Activated B cell treated with CpG ODN at 0.5 μM for 24 hours (primary cell): ENCODE data around the gene AMOTL1. TPM values are rescaled to one million over a fixed set of nuclear protein-coding genes. Genes with fewer than 3 reads are reported as not detected.

Experiments used
- ATAC-seq: fragments of 200-7000 bp; cut with Tn5 transposase; one replicate; pipeline ENCODE4 v1.10.0; 2021; ENCODE audit warnings: low read depth, mild to moderate bottlenecking, moderate library complexity
- CTCF ChIA-PET: fragments of 350-600 bp; sonication (Branson Sonifier 250); formaldehyde crosslinking; loops from one replicate; lab custom pipeline; 2021; ENCODE audit warnings: antibody characterized with exemption; lab: Charles Lee
- POLR2A ChIA-PET: fragments of 350-600 bp; sonication (Branson Sonifier 250); formaldehyde crosslinking; loops from one replicate; lab custom pipeline; 2021; ENCODE audit warnings: antibody characterized with exemption; lab: Charles Lee
- DNase-seq: peaks from one replicate; pipeline ENCODE4 v3.0.0; 2022
- H3K27ac Mint-ChIP-seq: one replicate; pipeline ENCODE4 v1.8.0; 2020; ENCODE audit warnings: mixed read lengths
- H3K27me3 Mint-ChIP-seq: one replicate; pipeline ENCODE4 v1.8.0; 2021; ENCODE audit warnings: mixed read lengths
- H3K36me3 Mint-ChIP-seq: one replicate; pipeline ENCODE4 v1.8.0; 2021; ENCODE audit warnings: low read depth, mixed read lengths
- H3K4me1 Mint-ChIP-seq: one replicate; pipeline ENCODE4 v1.8.0; 2021; ENCODE audit warnings: mixed read lengths
- H3K4me3 Mint-ChIP-seq: one replicate; pipeline ENCODE4 v1.8.0; 2020; ENCODE audit warnings: mild to moderate bottlenecking, mixed read lengths
- H3K9me3 Mint-ChIP-seq: one replicate; pipeline ENCODE4 v1.8.0; 2020; ENCODE audit warnings: mixed read lengths
- intact Hi-C: fragments of 100-400 bp; cut with micrococcal nuclease; formaldehyde crosslinking; loops from one replicate; pipeline ENCODE4 v1.15.1; 2024
- total RNA-seq: library from RNA; stranded (reverse); gene quantifications from 2 replicates; pipeline ENCODE4 v1.2.3, GENCODE V29; 2022
- TF ChIP-seq, protein P1 (sequence below): fragments of 200-600 bp; IDR thresholded peaks from one replicate; pipeline ENCODE4 v1.8.0; 2022; ENCODE audit warnings: antibody characterized with exemption, mild to moderate bottlenecking

AMOTL1 gene
- total RNA-seq, 1 donor from 2014 or later, result 1.0 TPM

DNA sequence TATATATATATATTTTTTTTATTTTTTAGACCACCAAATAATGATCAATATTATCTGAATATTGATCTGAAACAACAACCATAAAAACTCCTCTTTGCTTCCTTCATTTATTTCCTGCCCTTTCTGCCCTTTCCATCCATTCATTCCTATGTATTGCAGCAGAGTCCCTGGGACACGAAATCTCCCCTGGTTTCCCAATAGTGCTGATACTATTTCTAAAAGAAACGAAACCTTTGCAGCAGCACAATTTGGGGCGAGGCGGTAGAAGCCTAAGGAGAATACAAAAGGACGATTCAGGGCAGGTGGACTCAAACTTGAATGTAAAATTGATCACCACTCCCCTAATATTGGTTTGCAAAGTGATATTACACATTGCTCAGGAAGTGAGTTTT is 16.9 kb upstream of the AMOTL1 start:
- intact Hi-C loops, result no loop called here
- no peak for ATAC-seq
- no peak overlapping the region for H3K4me3 Mint-ChIP-seq
- H3K27me3 Mint-ChIP-seq, result peaks cover 23% of the 10 kb centered on the region
- ChIA-PET POLR2A (no interaction called here), CTCF (no interaction called here)
- DNase-seq, result no peak
- TF ChIP-seq, protein P1, sequence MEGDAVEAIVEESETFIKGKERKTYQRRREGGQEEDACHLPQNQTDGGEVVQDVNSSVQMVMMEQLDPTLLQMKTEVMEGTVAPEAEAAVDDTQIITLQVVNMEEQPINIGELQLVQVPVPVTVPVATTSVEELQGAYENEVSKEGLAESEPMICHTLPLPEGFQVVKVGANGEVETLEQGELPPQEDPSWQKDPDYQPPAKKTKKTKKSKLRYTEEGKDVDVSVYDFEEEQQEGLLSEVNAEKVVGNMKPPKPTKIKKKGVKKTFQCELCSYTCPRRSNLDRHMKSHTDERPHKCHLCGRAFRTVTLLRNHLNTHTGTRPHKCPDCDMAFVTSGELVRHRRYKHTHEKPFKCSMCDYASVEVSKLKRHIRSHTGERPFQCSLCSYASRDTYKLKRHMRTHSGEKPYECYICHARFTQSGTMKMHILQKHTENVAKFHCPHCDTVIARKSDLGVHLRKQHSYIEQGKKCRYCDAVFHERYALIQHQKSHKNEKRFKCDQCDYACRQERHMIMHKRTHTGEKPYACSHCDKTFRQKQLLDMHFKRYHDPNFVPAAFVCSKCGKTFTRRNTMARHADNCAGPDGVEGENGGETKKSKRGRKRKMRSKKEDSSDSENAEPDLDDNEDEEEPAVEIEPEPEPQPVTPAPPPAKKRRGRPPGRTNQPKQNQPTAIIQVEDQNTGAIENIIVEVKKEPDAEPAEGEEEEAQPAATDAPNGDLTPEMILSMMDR, result no peak
- H3K4me1 Mint-ChIP-seq, result no peaks in the 10 kb centered on the region
- H3K9me3 Mint-ChIP-seq, result no peaks in the 10 kb centered on the region
- no peak overlapping the region for H3K27ac Mint-ChIP-seq
- H3K36me3 Mint-ChIP-seq, result no peaks in the 10 kb centered on the region

- H3K27me3 Mint-ChIP-seq, result peaks cover 20% of the 10 kb centered on the region
- ChIA-PET POLR2A (no interaction called here), CTCF (no interaction called here)
- ATAC-seq (no peak), DNase-seq (no peak)
- no peaks in the 10 kb centered on the region for H3K36me3 Mint-ChIP-seq
- no peaks in the 10 kb centered on the region for H3K4me1 Mint-ChIP-seq
- no peak overlapping the region for H3K27ac Mint-ChIP-seq
- no peak overlapping the region for H3K4me3 Mint-ChIP-seq
- intact Hi-C loops, result no loop called here
- no peaks in the 10 kb centered on the region for H3K9me3 Mint-ChIP-seq
- TF ChIP-seq, protein P1, result no peak
Measured at GRCh38 chr11:94751786-94752185, 16.4 kb upstream of the AMOTL1 start.

DNA sequence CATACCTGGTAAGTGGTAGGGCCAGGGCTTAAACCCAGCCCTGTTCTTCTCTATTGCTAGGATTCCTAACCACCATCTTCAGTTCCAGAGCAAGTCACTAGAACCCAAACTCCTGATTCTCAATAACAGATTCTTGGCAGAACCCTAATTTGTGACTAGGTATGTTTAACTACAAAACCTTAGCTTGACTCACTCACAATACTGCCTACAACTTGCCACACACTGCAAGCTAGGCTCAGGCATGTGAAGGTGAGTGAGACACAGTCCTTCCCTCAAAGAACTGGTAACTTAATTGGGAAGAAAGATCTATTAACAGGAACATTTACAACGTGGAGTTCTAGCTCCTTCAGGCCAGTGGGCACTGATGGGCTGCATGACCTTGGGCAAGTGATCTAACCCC is 14.5 kb upstream of the AMOTL1 start:
- H3K4me3 Mint-ChIP-seq, result no peak overlapping the region
- H3K36me3 Mint-ChIP-seq, result no peaks in the 10 kb centered on the region
- no peak overlapping the region for H3K27ac Mint-ChIP-seq
- TF ChIP-seq, protein P1, result no peak
- peaks cover 20% of the 10 kb centered on the region for H3K27me3 Mint-ChIP-seq
- no peak for ATAC-seq
- ChIA-PET POLR2A (no interaction called here), CTCF (no interaction called here)
- no peak for DNase-seq
- no peaks in the 10 kb centered on the region for H3K4me1 Mint-ChIP-seq
- intact Hi-C loops, result no loop called here
- no peaks in the 10 kb centered on the region for H3K9me3 Mint-ChIP-seq

- H3K36me3 Mint-ChIP-seq, result no peaks in the 10 kb centered on the region
- H3K4me3 Mint-ChIP-seq, result no peak overlapping the region
- H3K27ac Mint-ChIP-seq, result no peak overlapping the region
- H3K4me1 Mint-ChIP-seq, result no peaks in the 10 kb centered on the region
- intact Hi-C loops, result no loop called here
- TF ChIP-seq, protein P1, result no peak
- ATAC-seq, result no peak
- no peaks in the 10 kb centered on the region for H3K9me3 Mint-ChIP-seq
- peaks cover 14% of the 10 kb centered on the region for H3K27me3 Mint-ChIP-seq
- POLR2A ChIA-PET, result no interaction called here
- CTCF ChIA-PET, result no interaction called here
- DNase-seq, result no peak
Measured at GRCh38 chr11:94754335-94754734, 13.8 kb upstream of the AMOTL1 start.

- H3K27me3 Mint-ChIP-seq, result peaks cover 14% of the 10 kb centered on the region
- CTCF ChIA-PET, result no interaction called here
Measured at GRCh38 chr11:94754819-94755218, 13.3 kb upstream of the AMOTL1 start.

More at GRCh38 chr11:94754819-94755218, 13.3 kb upstream of the AMOTL1 start:
- TF ChIP-seq, protein P1, result no peak
- Mint-ChIP-seq H3K9me3 (no peaks in the 10 kb centered on the region), H3K36me3 (no peaks in the 10 kb centered on the region), H3K4me3 (no peak overlapping the region), H3K27ac (no peak overlapping the region), H3K4me1 (no peaks in the 10 kb centered on the region)
- POLR2A ChIA-PET, result no interaction called here
- no peak for DNase-seq
- intact Hi-C loops, result no loop called here
- no peak for ATAC-seq
